ENCODE data around the gene LPIN3.

GRCh38 chr20:41408156-41408794 is 67.7 kb downstream of the LPIN3 start:
- TF ChIP-seq RFX5 (IDR thresholded peaks at IDR 0.05; ENCODE audit: low read length), result no peak
- TF ChIP-seq CTCF (IDR thresholded peaks at IDR 0.05), result no peak
- TF ChIP-seq EP300 (IDR thresholded peaks at IDR 0.05; ENCODE audit: borderline replicate concordance in 1 of 2, low read depth in 1 of 2, low read length in 1 of 2), result no peak
- TF ChIP-seq POLR2AphosphoS5 (IDR thresholded peaks at IDR 0.05; ENCODE audit: low read depth, low read length), result no peak
- TF ChIP-seq ZBTB33 (IDR thresholded peaks at IDR 0.05; ENCODE audit: borderline replicate concordance, low read depth), result no peak
- no peak for TF ChIP-seq MAX (IDR thresholded peaks at IDR 0.05; ENCODE audit: low read depth)
- no peak for TF ChIP-seq RAD21 (IDR thresholded peaks at IDR 0.05; ENCODE audit: low read length)
